HL-60 (cell line): ENCODE results near the gene LIPT1.

Experiments
- DNase-seq, 2 experiments: peaks; one replicate each; pipeline ENCODE4 v3.0.0-alpha.2; 2010 to 2020; ENCODE audit warnings: low read depth in 1 of 2, low spot score in 1 of 2
- H3K27ac ChIP-seq: fragments of 250-450 bp; sonication (Bioruptor Pico); replicated peaks from 2 replicates; pipeline ENCODE4 v1.5.1; 2020; ENCODE audit warnings: mild to moderate bottlenecking, moderate library complexity
- H3K27me3 ChIP-seq: fragments of 250-450 bp; sonication (Bioruptor Pico); 2 replicates; pipeline ENCODE4 v1.5.1; 2021; ENCODE audit warnings: mild to moderate bottlenecking, moderate library complexity; ENCODE audit not compliant: insufficient read depth, poor library complexity, severe bottlenecking
- H3K4me3 ChIP-seq: replicated peaks from 2 replicates; pipeline ENCODE4 v1.5.1; 2011; ENCODE audit warnings: mild to moderate bottlenecking, control low read depth, low read length; ENCODE audit not compliant: insufficient read depth
- CTCF ChIP-seq: IDR thresholded peaks from one replicate; pipeline ENCODE4 v1.5.1; 2011; ENCODE audit warnings: low read length, control low read depth, inconsistent platforms; ENCODE audit not compliant: insufficient read depth
- GABPA ChIP-seq: IDR thresholded peaks from 2 replicates; pipeline ENCODE4 v1.6.1; 2012; ENCODE audit warnings: low read depth
- POLR2AphosphoS5 ChIP-seq: IDR thresholded peaks from 2 replicates; pipeline ENCODE4 v1.6.1; 2012; ENCODE audit warnings: low read depth
- REST ChIP-seq: IDR thresholded peaks from 2 replicates; pipeline ENCODE4 v1.6.1; 2012; ENCODE audit warnings: low read depth; ENCODE audit not compliant: insufficient replicate concordance
- SPI1 ChIP-seq: IDR thresholded peaks from 2 replicates; pipeline ENCODE4 v1.6.1; 2012; ENCODE audit warnings: low read depth, mild to moderate bottlenecking, borderline replicate concordance

Gene LIPT1

GRCh38 chr2:99153921-99154604 lies 704 bp upstream of the LIPT1 start:
- peak overlapping the region; percentile 74 for H3K4me3 ChIP-seq
- H3K27ac ChIP-seq = peak overlapping the region; percentile 89
- DNase-seq = no peak
- H3K27me3 ChIP-seq = no peaks in the 10 kb centered on the region
- no peak for TF ChIP-seq GABPA
- no peak for TF ChIP-seq REST
- TF ChIP-seq SPI1 = no peak
- no peak for TF ChIP-seq CTCF
- no peak for TF ChIP-seq POLR2AphosphoS5

- TF ChIP-seq SPI1 = peak; percentile 86
- TF ChIP-seq GABPA = no peak
- Histone ChIP-seq H3K4me3 (no peak overlapping the region), H3K27ac (no peak overlapping the region), H3K27me3 (no peaks in the 10 kb centered on the region)
- no peak for DNase-seq
These were observed 2.1 kb downstream of the LIPT1 start for GRCh38 chr2:99156891-99157290.

GRCh38 chr2:99158599-99158998 lies 3.8 kb downstream of the LIPT1 start:
- H3K4me3 ChIP-seq = no peak overlapping the region
- no peaks in the 10 kb centered on the region for H3K27me3 ChIP-seq
- no peak for DNase-seq
- TF ChIP-seq CTCF = no peak
- no peak for TF ChIP-seq REST
- no peak for TF ChIP-seq GABPA
- no peak for TF ChIP-seq SPI1
- TF ChIP-seq POLR2AphosphoS5 = no peak
- no peak overlapping the region for H3K27ac ChIP-seq

- DNase-seq = no peak
- Histone ChIP-seq H3K27ac (no peak overlapping the region), H3K4me3 (no peak overlapping the region), H3K27me3 (no peaks in the 10 kb centered on the region)
- TF ChIP-seq POLR2AphosphoS5 (no peak), CTCF (no peak), GABPA (no peak), SPI1 (no peak), REST (no peak)
These were observed 4.8 kb downstream of the LIPT1 start for GRCh38 chr2:99159594-99159993.
